T47D (cell line): ENCODE results near the gene VPS37C.

Experiments used
- DNase-seq, 2 experiments: peaks; one replicate each; pipeline versions ENCODE4 v3.0.0 to v3.0.0-alpha.2; 2011 to 2012; ENCODE audit warnings: low read depth in 1 of 2, low spot score in 1 of 2
- JUND ChIP-seq: IDR thresholded peaks from 2 replicates; pipeline ENCODE4 v1.6.1; 2012; ENCODE audit warnings: low read depth
- in situ Hi-C: cut with HindIII; loops from 2 replicates; pipeline ENCODE4 v1.10.0; 2016; ENCODE audit warnings: low sequenced_read_pairs, low pct_unique_long_range_greater_than_20kb

VPS37C gene

DNA sequence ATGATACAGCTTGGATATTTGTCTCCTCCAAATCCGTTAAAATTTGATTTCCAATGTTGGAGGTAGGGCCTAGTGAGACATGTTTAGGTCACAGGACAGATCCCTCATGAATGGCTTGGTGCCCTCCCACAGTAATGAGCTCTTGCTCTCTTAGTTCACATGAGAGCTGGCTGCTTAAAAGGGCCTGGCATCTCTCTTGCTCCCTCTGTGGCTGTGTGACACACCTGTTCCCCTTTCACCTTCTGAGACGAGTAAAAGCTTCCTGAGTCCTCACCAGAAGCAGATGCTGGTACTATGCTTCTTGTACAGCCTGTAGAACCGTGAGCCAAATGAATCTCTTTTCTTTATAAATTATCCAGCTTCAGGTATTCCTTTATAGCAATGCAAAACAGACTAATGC lies 3.5 kb downstream of the VPS37C start:
- in situ Hi-C loops: no loop called here
- no peak for TF ChIP-seq JUND
- peak in 1 of 2 experiments; percentile 63 for DNase-seq

DNA sequence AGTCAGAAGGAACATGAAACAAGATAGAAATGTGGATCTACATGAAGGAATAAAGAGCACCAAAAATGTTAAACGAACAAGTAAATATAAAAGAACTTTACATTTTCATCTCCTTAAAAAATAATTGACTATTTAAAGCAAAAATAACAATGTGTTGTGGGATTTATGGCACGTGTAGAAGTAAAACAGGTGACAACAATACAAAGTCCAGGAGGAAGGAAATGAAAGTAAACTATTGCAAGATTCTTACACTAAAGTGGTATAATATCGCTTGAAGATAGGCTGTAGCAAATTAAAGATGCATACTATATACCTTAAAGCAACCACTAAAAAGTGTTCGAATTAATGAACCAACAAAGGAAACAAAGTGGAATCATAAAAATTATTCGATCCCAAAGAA lies 5.5 kb downstream of the VPS37C start:
- no peak for TF ChIP-seq JUND
- DNase-seq: no peak
- in situ Hi-C loops: no loop called here

DNA sequence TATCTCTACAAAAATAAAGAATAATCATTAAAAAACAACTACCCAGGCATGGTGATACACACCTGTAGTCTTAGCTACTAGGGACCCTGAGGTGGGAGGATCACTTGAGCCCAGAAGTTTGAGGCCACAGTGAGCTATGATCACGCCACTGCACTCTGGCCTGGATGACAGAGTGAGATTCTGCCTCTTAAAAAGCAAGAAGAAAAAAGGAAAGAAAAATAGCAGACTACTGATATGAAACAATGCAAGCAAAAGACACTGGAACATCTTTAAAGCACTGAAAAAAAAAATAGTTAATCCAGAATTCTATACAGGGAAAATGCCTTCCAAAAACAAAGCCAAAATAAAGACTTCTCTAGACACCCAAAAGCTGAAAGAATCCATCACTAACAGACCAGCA lies 5.9 kb downstream of the VPS37C start:
- no peak for DNase-seq
- in situ Hi-C loops: no loop called here
- no peak for TF ChIP-seq JUND

DNA sequence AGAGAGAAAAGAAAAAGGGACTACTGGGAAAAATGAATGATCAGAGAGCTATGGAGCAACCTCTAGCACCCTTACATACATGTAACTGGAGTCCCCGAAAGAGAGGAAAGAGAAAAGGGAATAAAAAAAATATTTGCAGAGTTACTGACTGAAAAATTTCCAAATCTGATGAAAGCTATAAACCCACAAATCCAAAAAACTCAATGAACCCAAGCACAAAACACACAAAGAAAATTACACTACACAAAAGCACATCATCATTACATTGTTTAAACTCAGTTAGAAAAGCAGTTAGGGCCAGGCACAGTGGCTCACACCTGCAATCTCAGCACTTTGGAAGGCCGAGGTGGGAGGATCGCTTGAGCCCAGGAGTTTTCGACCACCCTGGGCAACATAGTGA lies 6.7 kb downstream of the VPS37C start:
- no peak for TF ChIP-seq JUND
- no peak for DNase-seq
- in situ Hi-C loops: no loop called here

DNA sequence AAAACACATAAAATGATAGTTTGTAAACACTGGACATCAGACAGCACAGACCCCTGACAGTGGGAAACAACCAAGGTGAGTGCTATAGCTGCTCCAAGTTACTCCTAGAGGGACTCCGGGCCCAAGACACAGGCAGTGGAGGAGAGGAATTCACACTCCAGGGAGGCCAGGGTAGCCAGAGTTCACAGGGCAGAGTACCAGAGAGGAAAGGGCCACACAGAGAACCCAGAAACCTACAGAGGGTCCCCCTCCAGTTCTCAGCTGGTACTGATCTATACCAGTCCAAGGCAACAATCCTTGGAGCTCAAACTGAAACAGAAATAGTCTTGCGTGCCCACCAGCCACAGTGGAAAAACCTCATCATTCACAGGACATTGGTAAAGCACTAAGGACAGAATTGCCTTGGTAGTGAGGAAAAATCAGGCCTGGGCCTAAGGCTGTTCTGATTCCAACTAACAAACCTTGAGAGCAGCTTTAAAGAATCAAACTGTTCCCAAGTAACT lies 7.6 kb downstream of the VPS37C start:
- no peak for DNase-seq
- in situ Hi-C loops: no loop called here
- TF ChIP-seq JUND: no peak

DNA sequence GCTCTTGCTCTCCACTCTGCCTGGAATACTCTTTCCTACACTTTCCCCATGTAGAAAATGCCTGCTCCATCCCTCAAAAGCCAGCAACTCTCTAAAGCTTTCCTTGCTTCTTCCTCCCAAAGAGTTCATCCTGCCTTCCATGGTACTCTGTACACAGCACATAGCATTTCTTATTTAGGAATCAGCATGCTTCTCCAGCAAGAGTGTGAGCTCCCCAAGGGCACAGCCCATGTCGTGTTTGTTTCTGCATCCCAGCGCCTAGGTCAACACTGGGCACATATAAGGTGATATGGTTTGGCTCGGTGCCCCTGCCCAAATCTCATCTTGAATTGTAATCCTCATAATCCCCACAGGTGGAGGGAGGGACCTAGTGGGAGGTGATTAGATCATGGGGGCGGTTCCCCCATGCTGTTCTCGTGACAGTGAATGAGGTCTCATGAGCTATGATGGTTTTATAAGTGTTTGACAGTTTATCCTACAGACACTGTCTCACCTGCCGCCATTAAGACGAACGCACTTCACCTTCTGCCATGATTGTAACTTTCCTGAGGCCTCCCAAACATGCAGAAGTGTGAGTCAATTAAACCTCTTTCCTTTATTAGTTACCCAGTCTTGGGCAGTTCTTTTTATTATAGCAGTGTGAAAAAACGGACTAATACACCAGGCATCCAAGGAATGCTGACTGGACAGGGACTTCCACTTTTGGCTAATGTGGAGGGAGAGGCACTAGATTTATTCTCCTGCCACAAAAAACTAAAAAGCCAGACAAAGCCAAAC lies 8.2 kb downstream of the VPS37C start:
- peak; percentile 64; the same call in 1 of the 2 replicates for TF ChIP-seq JUND
- in situ Hi-C loops: no loop called here
- peak in 1 of 2 experiments; percentile 86 for DNase-seq

DNA sequence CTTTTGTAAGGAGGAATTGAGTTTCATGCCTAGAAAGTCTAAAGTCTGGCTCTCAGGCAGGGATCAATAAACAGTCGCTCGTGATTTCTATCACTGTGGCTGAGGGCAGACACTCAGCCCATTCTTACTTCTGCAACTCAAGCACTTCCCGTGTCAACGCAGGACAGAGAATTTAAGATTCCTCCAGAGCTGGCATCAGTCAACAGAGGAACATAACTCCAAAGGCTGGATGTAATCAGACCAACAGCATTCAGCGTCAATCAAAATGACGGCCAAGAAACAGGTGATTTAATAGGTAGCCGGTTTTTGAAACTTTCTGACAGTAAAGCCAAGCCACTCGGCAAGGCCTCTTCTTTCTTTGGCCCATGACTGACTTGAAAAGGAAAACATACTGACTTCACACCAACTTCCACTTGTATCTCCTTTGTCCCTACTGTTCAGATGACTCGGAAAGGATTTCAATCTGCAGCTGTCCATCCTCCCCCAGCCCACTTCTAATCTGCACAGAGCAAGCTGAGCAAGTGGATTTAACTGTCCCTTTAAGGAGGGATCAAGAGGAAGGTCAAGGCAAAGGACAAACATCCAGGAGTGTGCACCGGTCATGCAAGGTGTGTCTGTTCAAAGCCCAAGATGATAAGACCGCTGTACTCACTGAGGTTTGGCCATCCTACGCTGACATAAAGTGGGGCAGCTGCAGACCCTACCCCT lies 9.5 kb downstream of the VPS37C start:
- TF ChIP-seq JUND: no peak
- in situ Hi-C loops: no loop called here
- DNase-seq: peak in 1 of 2 experiments; percentile 51

DNA sequence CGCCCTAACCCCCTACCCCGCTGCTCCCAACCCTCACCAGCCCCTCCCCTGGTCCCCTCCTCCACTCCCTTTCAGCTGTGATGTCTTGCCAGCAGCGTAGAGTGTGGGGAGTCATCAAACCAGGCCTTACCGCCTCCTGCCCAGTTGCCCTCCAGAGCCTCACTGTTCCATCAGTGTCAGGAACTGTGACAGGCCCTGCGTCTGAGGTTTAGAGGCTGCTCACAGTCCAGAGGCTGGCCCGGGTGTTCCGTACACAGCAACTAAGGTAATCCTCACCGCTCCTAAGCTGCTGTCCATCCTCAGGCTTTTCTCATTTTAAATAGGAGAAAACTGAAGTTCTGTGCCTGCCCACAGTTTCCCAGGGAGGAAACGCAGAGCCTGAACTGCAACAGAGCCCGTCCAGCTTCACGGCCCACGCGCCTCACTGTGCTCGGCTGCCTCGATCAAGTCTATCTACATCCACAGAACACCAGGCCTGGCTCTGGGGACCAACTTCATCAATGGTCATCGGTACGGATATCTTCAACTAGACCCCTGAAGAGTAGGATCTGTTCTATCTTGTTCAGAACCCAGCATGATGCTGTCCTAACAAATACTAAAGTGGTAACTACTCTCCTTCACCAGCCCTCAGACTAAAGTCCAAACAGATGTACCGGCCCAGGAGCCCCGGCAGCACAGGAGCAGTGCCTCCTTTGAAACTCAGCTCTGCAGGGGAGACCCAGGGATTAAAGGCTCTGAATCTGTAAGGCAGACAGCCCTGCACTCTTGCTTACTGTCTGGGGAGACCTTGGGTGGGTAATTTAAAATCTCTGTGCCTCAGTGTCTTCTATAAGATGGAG lies 10.3 kb downstream of the VPS37C start:
- no peak for DNase-seq
- in situ Hi-C loops: no loop called here
- TF ChIP-seq JUND: no peak

DNA sequence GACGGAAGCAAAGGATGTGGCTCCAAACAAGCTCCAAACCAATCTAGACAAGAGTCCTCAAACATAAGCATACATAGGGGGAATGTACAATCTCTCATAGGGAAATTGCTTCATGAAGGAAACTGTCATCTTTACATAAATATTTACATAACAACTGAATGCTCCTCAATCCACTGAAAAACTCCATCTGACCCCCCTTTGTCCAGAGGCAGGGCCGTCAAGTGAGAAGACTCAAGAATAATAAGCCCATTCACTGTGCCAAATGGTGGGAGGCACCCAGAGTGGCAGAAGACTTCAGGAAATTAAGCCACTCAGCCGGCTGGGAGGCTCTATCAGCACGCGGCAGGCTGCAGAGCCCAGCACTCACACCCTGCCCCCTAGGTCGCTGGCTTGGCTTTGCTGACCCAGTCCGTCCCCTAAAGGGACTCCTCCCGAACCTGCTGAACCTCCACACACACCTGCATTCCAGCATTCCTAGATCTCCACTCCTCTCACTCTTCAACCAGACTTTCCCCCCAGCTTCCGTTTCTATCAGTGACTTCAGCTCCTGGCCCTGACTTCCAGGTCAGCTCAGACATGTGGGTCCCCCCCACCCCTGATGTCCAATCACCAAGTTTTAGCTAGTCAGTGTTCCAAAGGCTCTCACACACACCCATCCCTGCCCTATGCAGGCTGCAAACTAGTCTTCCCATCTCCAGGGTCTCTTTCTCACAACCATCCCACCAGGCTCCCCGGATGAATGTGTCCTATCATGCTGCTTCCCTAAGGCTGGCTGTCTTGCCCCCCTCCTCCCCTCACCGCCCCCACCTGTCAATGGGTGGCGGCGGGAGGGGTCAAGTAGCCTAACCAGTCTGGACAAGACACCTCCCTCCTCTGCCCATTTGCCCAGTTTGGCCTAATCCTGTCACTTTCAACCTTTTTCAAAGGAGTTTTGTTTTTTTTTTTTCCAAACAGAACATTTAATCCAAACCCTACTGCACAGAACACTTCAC lies 11.3 kb downstream of the VPS37C start:
- in situ Hi-C loops: no loop called here
- no peak for TF ChIP-seq JUND
- peak in 1 of 2 experiments; percentile 72 for DNase-seq

DNA sequence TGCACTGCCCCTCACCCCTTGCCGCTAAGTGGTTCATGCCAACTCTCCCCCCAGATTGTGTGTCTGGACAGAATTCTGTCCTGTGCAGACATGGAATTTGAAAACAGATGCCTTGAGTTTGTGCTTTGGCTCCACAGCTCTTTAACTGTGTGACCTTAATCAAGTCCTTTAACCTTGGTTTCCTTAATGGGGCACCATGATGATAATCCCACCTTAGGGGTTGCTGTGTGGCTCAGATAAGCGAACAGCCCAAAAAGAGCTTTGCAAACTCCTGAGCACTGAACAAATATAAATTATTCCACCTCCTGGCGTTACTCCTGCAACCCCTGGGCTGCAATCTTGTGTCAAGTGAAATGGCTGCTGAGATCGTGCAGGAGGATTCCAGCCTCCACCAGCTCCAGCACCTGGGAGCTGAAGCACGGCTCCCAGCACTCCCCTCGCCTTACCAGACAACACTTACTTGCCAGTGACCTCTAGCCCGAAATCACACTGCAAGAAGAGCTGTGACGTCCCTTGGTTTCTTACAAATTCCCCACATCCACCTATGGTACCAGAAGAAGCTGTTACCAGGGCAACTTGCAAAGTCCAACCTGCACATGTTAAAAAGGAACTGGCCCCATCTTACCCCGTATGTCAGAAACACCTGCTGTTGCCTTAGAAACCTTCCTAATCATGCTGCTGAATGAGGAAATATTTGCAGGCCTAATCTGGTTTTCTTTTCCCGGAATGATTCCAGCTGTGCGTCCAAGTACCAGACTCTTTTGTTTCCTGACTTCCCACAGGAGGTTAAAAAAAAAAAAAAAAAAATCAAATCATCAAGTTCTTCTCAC lies 13.2 kb downstream of the VPS37C start:
- in situ Hi-C loops: no loop called here
- no peak for TF ChIP-seq JUND
- no peak for DNase-seq

DNA sequence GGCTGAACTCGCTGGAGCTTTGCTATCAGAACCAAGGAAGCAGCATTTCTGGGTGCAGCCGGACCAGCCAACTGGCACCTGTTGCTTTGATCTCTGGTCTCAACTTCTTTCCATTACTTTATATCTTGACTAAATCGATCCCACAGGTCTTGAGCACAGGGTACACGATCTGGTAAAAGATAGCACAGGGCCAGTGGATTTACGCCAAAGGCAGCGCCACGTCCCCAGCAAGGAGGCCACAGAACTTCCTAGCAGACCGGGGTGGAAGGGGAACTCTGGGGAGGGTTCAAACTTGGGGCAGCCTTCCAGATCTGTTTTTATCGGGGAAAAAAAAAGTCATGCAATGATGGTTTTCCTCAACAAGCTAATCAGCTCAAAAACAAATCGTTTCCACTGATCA lies 14.0 kb downstream of the VPS37C start:
- no peak for TF ChIP-seq JUND
- DNase-seq: no peak
- in situ Hi-C loops: no loop called here
